Measurements from ENCODE around the gene ZNF232. TPM values are rescaled to one million over a fixed set of nuclear protein-coding genes. Genes with fewer than 3 reads are reported as not detected.
A peak's percentile ranks its signal among the peaks of the same experiment; 100 is the strongest.
"Not testable (repeated sequence)": the region's sequence is repeated elsewhere in the genome, so short reads cannot be mapped to it uniquely, and the experiment has no call there.

ZNF232 gene
- total RNA-seq, 1 donor from 2014 or later = 51.1 TPM

GRCh38 chr17:5121186-5121841 is 9.6 kb upstream of the ZNF232 start:
- Mint-ChIP-seq H3K27ac (peak overlapping the region; percentile 38), H3K4me1 (ENCODE audit: low read depth) (peaks cover 6% of the 10 kb centered on the region), H3K4me3 (ENCODE audit: low read depth) (peak overlapping the region; percentile 82), H3K9me3 (ENCODE audit: low read depth) (peaks cover 7% of the 10 kb centered on the region), H3K27me3 (peaks cover 12% of the 10 kb centered on the region), H3K36me3 (ENCODE audit: insufficient read depth) (peaks cover 1% of the 10 kb centered on the region)
- no peak for TF ChIP-seq CTCF (IDR thresholded peaks at IDR 0.05; ENCODE audit: unreplicated experiment)
- no peak for DNase-seq (ENCODE audit: low spot score, unreplicated experiment)

GRCh38 chr17:5120436-5121185 is 8.9 kb upstream of the ZNF232 start:
- not testable (repeated sequence) for H3K27me3 Mint-ChIP-seq; H3K4me1 Mint-ChIP-seq (ENCODE audit: low read depth); H3K27ac Mint-ChIP-seq; DNase-seq (ENCODE audit: low spot score, unreplicated experiment); H3K9me3 Mint-ChIP-seq (ENCODE audit: low read depth); H3K36me3 Mint-ChIP-seq (ENCODE audit: insufficient read depth)
- peak overlapping the region; percentile 23 for H3K4me3 Mint-ChIP-seq (ENCODE audit: low read depth)

GRCh38 chr17:5120036-5120435 is 8.4 kb upstream of the ZNF232 start:
- Mint-ChIP-seq H3K4me1 (ENCODE audit: low read depth) (peaks cover 6% of the 10 kb centered on the region), H3K4me3 (ENCODE audit: low read depth) (no peak overlapping the region), H3K36me3 (ENCODE audit: insufficient read depth) (peaks cover 1% of the 10 kb centered on the region), H3K27ac (no peak overlapping the region), H3K27me3 (peaks cover 7% of the 10 kb centered on the region), H3K9me3 (ENCODE audit: low read depth) (peaks cover 7% of the 10 kb centered on the region)
- no peak for DNase-seq (ENCODE audit: low spot score, unreplicated experiment)
- TF ChIP-seq CTCF (IDR thresholded peaks at IDR 0.05; ENCODE audit: unreplicated experiment) = no peak

- Mint-ChIP-seq H3K4me3 (ENCODE audit: low read depth) (no peak overlapping the region), H3K36me3 (ENCODE audit: insufficient read depth) (peaks cover 1% of the 10 kb centered on the region)
Observed at GRCh38 chr17:5118219-5118618, 6.5 kb upstream of the ZNF232 start.

GRCh38 chr17:5115673-5116651 is 4.3 kb upstream of the ZNF232 start, which contains the start of gene USP6:
USP6 (plus strand) TSS chr17:5116032; CDS start chr17:5130368, 14,336 bp downstream.
- peaks cover 4% of the 10 kb centered on the region for H3K27me3 Mint-ChIP-seq
- DNase-seq (ENCODE audit: low spot score, unreplicated experiment) = no peak
- no peak within 1 kb of the TSS for H3K4me3 Mint-ChIP-seq (ENCODE audit: low read depth)
- peaks cover 7% of the 10 kb centered on the region for H3K9me3 Mint-ChIP-seq (ENCODE audit: low read depth)
- no peaks in the 10 kb centered on the region for H3K36me3 Mint-ChIP-seq (ENCODE audit: insufficient read depth)
- peaks cover 3% of the 10 kb centered on the region for H3K4me1 Mint-ChIP-seq (ENCODE audit: low read depth)
- TF ChIP-seq CTCF (IDR thresholded peaks at IDR 0.05; ENCODE audit: unreplicated experiment) = no peak
- H3K27ac Mint-ChIP-seq = peak within 1 kb of the TSS; percentile 29

More at GRCh38 chr17:5118219-5118618, 6.5 kb upstream of the ZNF232 start:
- H3K27me3 Mint-ChIP-seq = peaks cover 4% of the 10 kb centered on the region
- peaks cover 6% of the 10 kb centered on the region for H3K4me1 Mint-ChIP-seq (ENCODE audit: low read depth)
- no peak for TF ChIP-seq CTCF (IDR thresholded peaks at IDR 0.05; ENCODE audit: unreplicated experiment)
- H3K27ac Mint-ChIP-seq = no peak overlapping the region
- no peak for DNase-seq (ENCODE audit: low spot score, unreplicated experiment)
- peaks cover 7% of the 10 kb centered on the region for H3K9me3 Mint-ChIP-seq (ENCODE audit: low read depth)
